HG03066 (cell line): ENCODE results near the gene INPP5A.
"Not testable (repeated sequence)": the region's sequence is repeated elsewhere in the genome, so short reads cannot be mapped to it uniquely, and the experiment has no call there.

Experiments used
- ATAC-seq: cut with Tn5 transposase; IDR thresholded peaks from one replicate; pipeline ENCODE4 v1.9.1; 2021; ENCODE audit warnings: low read depth; ENCODE audit not compliant: unreplicated experiment

INPP5A gene

GRCh38 chr10:132698761-132699391, 161.3 kb downstream of the INPP5A start:
- no peak for ATAC-seq

DNA sequence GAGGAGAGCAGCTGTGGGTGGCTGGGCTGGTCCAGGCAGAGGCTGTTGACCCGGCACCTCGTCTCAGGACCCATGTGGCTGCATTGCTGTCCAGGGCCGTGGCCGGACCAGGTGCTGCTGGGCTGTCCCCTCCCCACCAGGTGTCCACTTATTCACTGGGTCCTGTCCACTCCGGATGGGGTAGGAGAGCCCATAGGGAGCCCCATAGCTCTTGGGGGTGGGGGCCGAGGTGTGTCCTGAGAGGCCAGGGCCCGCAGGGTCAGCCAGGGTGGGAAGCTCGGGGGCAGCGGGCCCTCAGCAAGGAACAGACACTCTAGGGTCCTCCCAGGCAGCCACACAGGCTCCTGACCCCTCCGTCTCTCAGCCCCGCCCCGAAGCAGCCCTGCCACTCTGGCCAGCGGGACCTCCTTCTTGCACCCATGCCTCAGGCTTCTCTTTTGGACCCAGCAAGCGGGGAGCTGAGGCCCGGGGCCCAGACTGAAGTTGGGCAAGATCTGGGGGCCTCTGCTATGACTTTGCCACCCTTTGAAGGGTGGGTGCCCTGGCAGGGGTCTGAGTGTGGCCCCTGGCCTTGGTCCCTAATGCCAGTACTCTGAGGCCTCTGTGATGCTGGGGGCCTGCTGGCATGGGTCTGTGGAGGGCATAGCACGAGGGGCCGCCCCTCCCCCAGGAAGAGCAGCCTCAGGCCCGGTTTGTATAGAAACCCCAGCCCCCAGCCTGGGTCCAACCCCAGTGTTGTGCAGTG, 162.0 kb downstream of the INPP5A start:
- ATAC-seq, result no peak

- ATAC-seq, result no peak
Measured at GRCh38 chr10:132700156-132701098, 162.8 kb downstream of the INPP5A start.

DNA sequence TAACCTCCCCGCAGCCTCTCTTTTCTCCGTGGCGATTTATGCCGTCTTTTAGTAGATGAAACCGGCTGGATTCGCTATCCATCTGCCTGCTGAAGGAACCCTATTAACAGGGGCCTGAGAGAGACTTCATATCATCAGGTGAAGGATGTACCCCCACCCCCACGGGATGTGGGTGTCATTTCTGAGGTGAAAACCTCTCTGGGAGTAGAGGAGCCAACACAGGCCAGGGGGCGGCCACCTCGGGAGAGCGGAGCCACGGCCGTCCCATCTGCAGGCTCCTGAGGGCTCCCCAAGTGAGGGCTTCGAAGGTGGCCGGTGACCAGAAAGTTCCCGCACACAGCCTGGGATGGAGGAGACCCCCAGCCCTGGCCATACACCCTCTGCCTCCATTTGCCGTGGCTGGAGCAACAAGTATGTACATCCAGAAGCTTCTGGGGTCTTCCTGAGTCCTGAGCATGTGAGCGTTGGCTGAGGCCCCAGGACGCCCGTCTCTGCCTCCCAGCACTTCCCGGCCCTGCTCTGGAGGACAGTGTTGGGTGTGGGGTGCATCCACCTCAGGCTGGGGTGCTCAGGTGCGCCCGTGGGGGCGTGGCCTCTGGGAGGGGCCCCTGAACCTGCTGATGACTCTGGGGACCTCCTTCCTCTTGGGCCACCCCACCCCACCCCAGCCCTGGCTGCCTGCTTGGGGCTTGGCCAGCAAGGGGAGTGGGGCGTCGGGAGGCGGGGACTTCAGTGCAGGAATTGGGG, 163.7 kb downstream of the INPP5A start:
- ATAC-seq, result no peak

- ATAC-seq, result no peak
Measured at GRCh38 chr10:132701846-132702190, 164.2 kb downstream of the INPP5A start.

GRCh38 chr10:132702601-132703418, 165.2 kb downstream of the INPP5A start:
- ATAC-seq, result no peak

DNA sequence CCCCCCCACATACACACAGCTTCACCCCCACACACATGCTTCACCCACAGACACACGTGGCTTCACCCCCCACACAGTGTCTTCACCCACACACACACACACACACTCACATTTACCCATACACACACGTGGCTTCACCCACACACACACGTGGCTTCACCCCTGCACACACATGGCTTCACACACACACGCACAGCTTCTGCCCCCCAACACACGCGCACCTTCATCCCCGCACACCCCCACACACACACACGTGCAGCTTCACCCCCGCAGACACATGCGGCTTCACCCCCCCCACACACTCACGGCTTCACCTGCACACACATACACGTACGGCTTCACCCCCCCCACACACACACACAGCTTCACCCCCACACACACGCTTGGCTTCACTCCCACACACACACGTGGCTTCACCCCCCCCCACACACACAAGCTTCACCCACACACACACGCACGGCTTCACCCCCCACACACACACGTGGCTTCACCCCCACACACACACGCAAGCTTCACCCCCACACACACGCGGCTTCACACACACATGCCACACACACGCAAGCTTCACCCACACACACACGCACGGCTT, 165.9 kb downstream of the INPP5A start:
- no peak for ATAC-seq

GRCh38 chr10:132704008-132704814, 166.6 kb downstream of the INPP5A start:
- ATAC-seq, result no peak

DNA sequence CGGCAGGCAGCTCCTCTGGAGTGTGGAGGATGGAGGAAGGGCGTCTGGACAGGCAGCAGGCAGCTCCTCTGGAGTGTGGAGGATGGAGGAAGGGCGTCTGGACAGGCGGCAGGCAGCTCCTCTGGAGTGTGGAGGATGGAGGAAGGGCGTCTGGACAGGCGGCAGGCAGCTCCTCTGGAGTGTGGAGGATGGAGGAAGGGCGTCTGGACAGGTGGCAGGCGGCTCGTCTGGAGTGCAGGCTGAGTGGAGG, 167.2 kb downstream of the INPP5A start:
- ATAC-seq, result not testable (repeated sequence)

- no peak for ATAC-seq
Measured at GRCh38 chr10:132705173-132705572, 167.6 kb downstream of the INPP5A start.

GRCh38 chr10:132705943-132706342, 168.4 kb downstream of the INPP5A start:
- ATAC-seq, result no peak

- no peak for ATAC-seq
Measured at GRCh38 chr10:132706701-132707100, 169.1 kb downstream of the INPP5A start.

- ATAC-seq, result no peak
Measured at GRCh38 chr10:132707121-132707775, 169.7 kb downstream of the INPP5A start.

DNA sequence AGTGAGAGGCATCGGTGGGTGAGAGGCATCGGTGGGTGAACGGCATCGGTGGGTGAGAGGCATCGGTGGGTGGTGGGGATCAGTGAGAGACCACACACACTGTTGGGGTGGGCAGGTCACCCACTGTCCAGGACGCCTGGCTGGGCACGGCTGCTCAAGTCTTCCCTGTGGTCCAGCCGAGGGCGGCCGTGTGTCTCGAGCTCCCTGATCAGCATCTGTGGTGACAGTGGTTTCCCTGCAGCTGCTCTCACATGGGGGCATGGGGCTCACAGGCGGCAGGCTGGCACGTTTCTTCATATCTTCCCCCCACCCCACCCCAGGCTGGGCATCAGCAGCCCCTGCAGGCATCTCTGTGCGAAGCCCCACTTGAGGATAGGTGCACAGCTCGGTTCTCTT, 170.2 kb downstream of the INPP5A start:
- ATAC-seq, result no peak

- ATAC-seq, result no peak
Measured at GRCh38 chr10:132708441-132708840, 170.9 kb downstream of the INPP5A start.

DNA sequence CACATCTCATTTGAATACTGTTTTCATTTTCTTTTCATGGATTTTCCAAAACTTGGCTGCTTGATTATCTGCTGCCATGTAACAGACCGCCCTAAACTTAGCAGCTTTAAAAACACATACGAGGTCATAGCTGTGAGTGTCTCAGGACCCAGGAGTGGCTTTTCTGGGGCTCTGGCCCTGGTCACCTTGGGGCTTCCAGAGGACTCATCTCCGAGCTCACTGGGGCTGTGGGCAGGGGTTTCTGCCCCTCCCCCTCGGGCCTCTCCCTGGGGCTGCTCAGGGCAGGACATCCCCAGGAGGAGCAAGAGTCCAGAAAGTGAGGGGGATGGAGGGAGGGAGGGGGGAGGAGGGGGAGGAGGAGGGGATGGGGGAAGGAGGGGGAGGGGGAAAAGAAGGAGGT, 171.3 kb downstream of the INPP5A start:
- no peak for ATAC-seq

DNA sequence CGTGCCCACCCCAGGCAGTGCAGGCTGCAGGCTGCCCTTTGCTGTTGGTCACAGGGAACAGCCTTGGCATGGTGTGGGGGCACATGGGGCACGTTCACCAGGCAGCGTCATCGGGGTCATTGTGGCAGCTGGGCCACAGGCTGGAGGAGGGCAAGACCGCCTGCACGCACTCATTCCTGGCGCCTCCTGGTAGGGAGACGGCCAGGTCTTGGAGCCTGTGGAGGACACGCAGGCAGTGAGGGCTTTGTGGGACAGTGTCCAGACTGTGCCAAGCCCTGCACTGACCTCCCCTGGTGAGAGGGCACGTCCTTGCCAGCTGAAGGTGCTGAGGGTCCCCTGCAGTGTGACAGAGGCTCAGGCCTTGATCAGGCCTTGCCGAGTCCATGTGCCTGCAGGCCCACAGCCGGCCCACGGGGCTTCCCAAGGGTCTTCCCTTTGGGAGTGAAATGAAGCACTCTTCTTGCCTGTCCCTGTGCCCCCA, 171.9 kb downstream of the INPP5A start:
- no peak for ATAC-seq

DNA sequence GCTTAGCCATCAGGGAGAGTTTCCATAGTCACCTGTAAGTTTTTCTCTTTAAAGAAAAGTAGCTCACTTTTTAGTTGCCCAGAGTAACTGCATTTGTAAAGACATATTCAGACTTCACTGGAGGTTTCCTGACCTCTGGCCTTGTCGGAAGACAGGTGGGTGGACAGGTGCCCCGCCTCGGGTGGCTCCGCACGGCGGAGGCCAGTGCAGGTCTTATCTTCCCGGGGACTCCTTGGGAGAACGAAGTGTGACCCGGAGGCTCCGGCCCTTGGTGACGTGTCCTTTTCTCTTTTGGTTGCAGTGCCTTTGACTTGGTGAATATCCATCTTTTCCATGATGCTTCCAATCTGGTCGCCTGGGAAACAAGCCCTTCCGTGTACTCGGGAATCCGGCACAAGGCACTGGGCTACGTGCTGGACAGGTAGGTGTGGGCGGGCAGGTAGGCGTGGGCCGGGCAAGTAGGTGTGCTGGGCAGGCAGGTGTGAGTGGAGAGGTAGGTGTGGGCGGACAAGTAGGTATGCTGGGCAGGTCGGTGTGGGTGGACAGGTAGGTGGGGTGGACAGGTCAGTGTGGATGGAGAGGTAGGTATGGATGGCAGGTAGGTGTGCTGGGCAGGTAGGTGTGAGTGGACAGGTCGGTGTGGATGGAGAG, 172.6 kb downstream of the INPP5A start:
- ATAC-seq, result no peak
